GM12878 (cell line): ENCODE measurements around the gene PRCC. TPM values are rescaled to one million over a fixed set of nuclear protein-coding genes. Genes with fewer than 3 reads are reported as not detected.
A peak's percentile ranks its signal among the peaks of the same experiment; 100 is the strongest.

Source experiments
- ATAC-seq: fragments of 200-7000 bp; cut with Tn5 transposase; 3 replicates; pipeline ENCODE4 v1.9.1; 2020; ENCODE audit warnings: mild to moderate bottlenecking, moderate library complexity
- BruUV-seq: library from RNA; stranded (reverse); fragments of 400-500 nt; replicated peaks from 2 replicates; lab custom pipeline; 2021; lab: Mats Ljungman, UMichigan
- CTCF ChIA-PET: fragments of 300-600 bp; sonication (Branson Sonifier 250); formaldehyde crosslinking; extraction: SDS; loops from one replicate; lab custom pipeline; 2021; ENCODE audit warnings: inconsistent platforms; lab: Yijun Ruan, JAX
- POLR2A ChIA-PET: fragments of 350-600 bp; formaldehyde crosslinking; extraction: SDS; loops from one replicate; lab custom pipeline; 2021; ENCODE audit warnings: inconsistent platforms; lab: Charles Lee
- RAD21 ChIA-PET: fragments of 300-600 bp; sonication (Branson Sonifier 250); formaldehyde crosslinking; loops from one replicate; lab custom pipeline; 2023; ENCODE audit warnings: antibody characterized with exemption; ENCODE audit not compliant: unreplicated experiment; lab: Charles Lee
- SMC1A ChIA-PET: fragments of 300-600 bp; sonication (Branson Sonifier 250); formaldehyde crosslinking; loops from one replicate; lab custom pipeline; 2023; ENCODE audit not compliant: unreplicated experiment, uncharacterized antibody; lab: Charles Lee
- DNase-seq: peaks from one replicate; pipeline ENCODE4 v3.0.0-alpha.2; 2011; ENCODE audit warnings: low read depth, low spot score
- FAIRE-seq: peaks from 3 replicates; lab custom pipeline; 2011; peaks lifted over from hg19 to GRCh38; lab: Jason Lieb, UNC
- H2AFZ ChIP-seq: 2 replicates; pipeline ENCODE4 v1.6.0; 2011; ENCODE audit warnings: low read depth, low read length, control low read depth; ENCODE audit not compliant: control insufficient read depth
- H3K27ac ChIP-seq: 2 replicates; pipeline ENCODE4 v1.5.1; 2011; ENCODE audit warnings: control low read depth; ENCODE audit not compliant: control insufficient read depth, insufficient read depth
- H3K27me3 ChIP-seq, 2 experiments: replicated peaks in 1 of 2; 2 replicates each; pipeline versions ENCODE4 v1.6.0 to v1.6.1; 2011; ENCODE audit warnings: low read length in 1 of 2; ENCODE audit not compliant: control insufficient read depth in 2 of 2, insufficient read depth in 2 of 2
- H3K36me3 ChIP-seq, 2 experiments: 2 replicates each; pipeline ENCODE4 v1.5.1; 2011; ENCODE audit warnings: low read length in 1 of 2; ENCODE audit not compliant: control insufficient read depth in 2 of 2, insufficient read depth in 2 of 2
- H3K4me1 ChIP-seq: 2 replicates; pipeline ENCODE4 v1.6.1; 2011; ENCODE audit warnings: mild to moderate bottlenecking, low read length, moderate library complexity, mixed read lengths; ENCODE audit not compliant: control insufficient read depth, insufficient read depth
- H3K4me2 ChIP-seq: 2 replicates; pipeline ENCODE4 v1.6.0; 2011; ENCODE audit warnings: control low read depth; ENCODE audit not compliant: control insufficient read depth, insufficient read depth
- H3K4me3 ChIP-seq: fragments of 200-600 bp; sonication (generic); 2 replicates; pipeline ENCODE4 v1.5.1; 2016
- H3K79me2 ChIP-seq: 2 replicates; pipeline ENCODE4 v1.6.0; 2011; ENCODE audit warnings: low read length; ENCODE audit not compliant: control insufficient read depth, insufficient read depth
- H3K9ac ChIP-seq: 2 replicates; pipeline ENCODE4 v1.8.0; 2011; ENCODE audit warnings: low read length, control low read depth, mixed read lengths; ENCODE audit not compliant: control insufficient read depth, insufficient read depth
- H3K9me3 ChIP-seq: replicated peaks from 3 replicates; pipeline ENCODE4 v1.5.1; 2011; ENCODE audit warnings: mild to moderate bottlenecking, low read length; ENCODE audit not compliant: control insufficient read depth, insufficient read depth
- H4K20me1 ChIP-seq: 2 replicates; pipeline ENCODE4 v1.6.0; 2011; ENCODE audit not compliant: control insufficient read depth, insufficient read depth
- BCL3 ChIP-seq: IDR thresholded peaks from 2 replicates; pipeline ENCODE4 v1.6.1; 2011; ENCODE audit warnings: borderline replicate concordance, low read depth, mild to moderate bottlenecking, moderate library complexity, low read length; ENCODE audit not compliant: insufficient read depth, poor library complexity, severe bottlenecking
- EP300 ChIP-seq, 2 experiments: fragments of 150-350 bp in 1 of 2; IDR thresholded peaks; 2 replicates each; pipeline ENCODE4 v1.6.1; 2011 to 2012; ENCODE audit warnings: low read depth in 2 of 2, low read length in 2 of 2, borderline replicate concordance in 1 of 2, improper control_type of control experiment in 1 of 2, inconsistent platforms in 1 of 2; ENCODE audit not compliant: control insufficient read depth in 1 of 2
- EZH2 ChIP-seq: IDR thresholded peaks from 2 replicates; pipeline ENCODE4 v1.6.1; 2012; ENCODE audit warnings: low read depth, mild to moderate bottlenecking, control low read depth, inconsistent platforms, low read length, borderline replicate concordance; ENCODE audit not compliant: control insufficient read depth
- HCFC1 ChIP-seq: fragments of 150-350 bp; IDR thresholded peaks from 2 replicates; pipeline ENCODE4 v1.6.1; 2014; ENCODE audit warnings: low read length
- MTA3 ChIP-seq: IDR thresholded peaks from 2 replicates; pipeline ENCODE4 v1.6.1; 2012; ENCODE audit warnings: low read length, inconsistent platforms, borderline replicate concordance
- NFIC ChIP-seq: IDR thresholded peaks from 2 replicates; pipeline ENCODE4 v1.6.1; 2012; ENCODE audit warnings: low read depth, mild to moderate bottlenecking, inconsistent platforms, low read length, moderate library complexity
- NR2C2 ChIP-seq: IDR thresholded peaks from 2 replicates; pipeline ENCODE4 v1.6.1; 2011; ENCODE audit warnings: borderline replicate concordance, low read depth; ENCODE audit not compliant: control insufficient read depth, insufficient read length
- NRF1 ChIP-seq: conservative IDR thresholded peaks from 2 replicates; pipeline ENCODE4 v1.6.1; 2011; ENCODE audit warnings: mild to moderate bottlenecking, low read depth, low read length, improper control_type of control experiment
- RAD21 ChIP-seq: IDR thresholded peaks from 2 replicates; pipeline ENCODE4 v1.6.1; 2011; ENCODE audit warnings: mild to moderate bottlenecking, low read depth, low read length, moderate library complexity; ENCODE audit not compliant: insufficient read depth
- RB1 ChIP-seq: fragments of 450-650 bp; formaldehyde crosslinking; IDR thresholded peaks from 2 replicates; pipeline ENCODE4 v1.6.1; 2017; ENCODE audit warnings: mild to moderate bottlenecking, borderline replicate concordance
- RFX5 ChIP-seq: IDR thresholded peaks from 2 replicates; pipeline ENCODE4 v1.6.1; 2011; ENCODE audit warnings: low read depth, low read length, improper control_type of control experiment
- SMAD5 ChIP-seq: IDR thresholded peaks from 2 replicates; pipeline ENCODE4 v1.6.1; 2016; ENCODE audit warnings: antibody characterized with exemption, low read depth
- SP1 ChIP-seq: IDR thresholded peaks from one replicate; pipeline ENCODE4 v1.6.1; 2011; ENCODE audit warnings: low read depth, low read length
- TBL1XR1 ChIP-seq: IDR thresholded peaks from 2 replicates; pipeline ENCODE4 v1.6.1; 2012; ENCODE audit warnings: low read depth, low read length, improper control_type of control experiment
- ZNF622 ChIP-seq: fragments of 450-650 bp; IDR thresholded peaks from 2 replicates; pipeline ENCODE4 v1.6.1; 2017; ENCODE audit warnings: mild to moderate bottlenecking, inconsistent platforms
- whole genome bisulfite sequencing: methylation state at CpG from one replicate; pipeline ENCODE4 v1.1.6; 2016; ENCODE audit warnings: low lambda C conversion rate; ENCODE audit not compliant: insufficient replicate concordance, insufficient coverage; ENCODE audit errors: missing lambda C conversion rate; 5-methylcytosine and 5-hydroxymethylcytosine counted together
- in situ Hi-C: fragments of 300-500 bp; cut with MboI; formaldehyde crosslinking; loops from 9 replicates; pipeline ENCODE4 v1.14.3; 2018; ENCODE audit warnings: mixed read lengths
- intact Hi-C: fragments of 100-400 bp; cut with micrococcal nuclease; formaldehyde crosslinking; loops from one replicate; pipeline ENCODE4 v1.14.2; 2022; ENCODE audit not compliant: unreplicated experiment
- polyA plus RNA-seq, 11 experiments: library from polyadenylated mRNA; depleted of rRNA in 4 of 11; unstranded in 6 of 11; stranded (reverse) in 5 of 11; fragments of >200 nt; fragmentation: Nextera tagmentation in 4 of 11; fragmentation: Illumina TruSeq in 1 of 11; extraction: Ambion mirVana in 4 of 11; extraction: Trizol in 1 of 11; gene quantifications; 1 replicate in 1 of 11; 2 replicates in 10 of 11; pipeline versions ENCODE4 v1.2.1 to v1.2.3, GENCODE V29; 2011 to 2016; ENCODE audit warnings: inconsistent platforms in 2 of 11, missing spikeins in 2 of 11, low read depth in 1 of 11
- total RNA-seq, 4 experiments: library from RNA; depleted of rRNA in 3 of 4; stranded (reverse); fragments of >200 nt in 3 of 4; fragmentation: Illumina TruSeq in 1 of 4; extraction: Trizol in 1 of 4; gene quantifications; 2 replicates each; pipeline versions ENCODE4 v1.2.1 to v1.2.3, GENCODE V29; 2013 to 2021
- TF ChIP-seq, protein P1 (sequence below): fragments of 450-650 bp; conservative IDR thresholded peaks from 2 replicates; pipeline ENCODE4 v1.6.1; 2017; ENCODE audit warnings: mild to moderate bottlenecking, moderate library complexity
- TF ChIP-seq, protein P2 (sequence below): fragments of 450-650 bp; IDR thresholded peaks from 2 replicates; pipeline ENCODE4 v1.6.1; 2017; ENCODE audit warnings: mild to moderate bottlenecking, low read depth, inconsistent platforms; ENCODE audit not compliant: poor library complexity, severe bottlenecking

PRCC gene
- total and polyA plus RNA-seq, 10 of the 15 experiments (the other 5 are each of a cell fraction or from before 2014, with no cell fraction given) = 23.8 to 132 (median 63.1) TPM

DNA sequence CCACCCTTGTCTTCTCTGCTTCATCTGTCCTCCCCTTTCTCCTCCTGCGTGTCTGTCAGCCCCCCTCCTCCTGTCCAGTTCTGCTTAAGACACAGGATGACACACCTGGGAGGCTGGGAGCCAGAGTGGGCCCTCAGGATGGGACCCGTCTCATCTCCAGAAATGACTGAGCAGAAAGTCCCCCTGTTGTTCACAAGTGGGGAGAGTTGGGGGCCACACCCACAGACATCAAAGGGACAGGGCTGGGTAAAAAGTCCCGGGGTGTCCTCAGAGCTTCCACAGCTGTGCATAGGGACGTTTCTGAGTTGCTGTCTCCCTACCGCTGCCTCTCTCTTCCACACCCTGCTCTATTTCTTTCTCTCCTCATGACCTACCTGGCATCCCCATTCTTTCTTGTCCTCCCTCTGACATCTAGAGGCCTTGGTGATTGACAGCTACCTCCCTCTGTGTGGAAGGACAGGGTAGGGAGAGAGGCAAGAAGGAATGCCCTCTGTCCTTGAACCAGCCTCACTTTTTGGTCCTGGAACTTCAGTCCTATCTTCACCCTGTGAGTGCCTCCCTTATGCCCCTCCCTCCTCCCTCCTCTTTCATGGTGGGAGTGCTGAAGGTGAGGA lies 68.8 kb downstream of the PRCC start:
- CTCF ChIA-PET = interaction anchor here (0.6 to 6.9 kb wide), 14 partner anchors 10 to 771 kb away, joined by 3 to 248 read pairs (median 22); partner anchors contain the start of genes INSRR, ISG20L2, METTL25B and NTRK1
- FAIRE-seq = peak; percentile 71
- TF ChIP-seq RAD21 (no peak), SP1 (peak; percentile 18), NR2C2 (no peak), ZNF622 (no peak), TBL1XR1 (no peak), RB1 (no peak; the same call in 1 of the 2 replicates), RFX5 (no peak), NFIC (peak; percentile 84), BCL3 (peak; percentile 70), EP300 (IDR thresholded peaks at IDR 0.05; ENCODE audit: borderline replicate concordance in 1 of 2, control insufficient read depth in 1 of 2, low read depth in 2 of 2, low read length in 2 of 2) (peak in 1 of 2 experiments; percentile 21; a peak in 2 of 4 replicates), EZH2 (no peak), NRF1 (no peak), SMAD5 (no peak), HCFC1 (no peak), MTA3 (no peak)
- TF ChIP-seq, protein P1, sequence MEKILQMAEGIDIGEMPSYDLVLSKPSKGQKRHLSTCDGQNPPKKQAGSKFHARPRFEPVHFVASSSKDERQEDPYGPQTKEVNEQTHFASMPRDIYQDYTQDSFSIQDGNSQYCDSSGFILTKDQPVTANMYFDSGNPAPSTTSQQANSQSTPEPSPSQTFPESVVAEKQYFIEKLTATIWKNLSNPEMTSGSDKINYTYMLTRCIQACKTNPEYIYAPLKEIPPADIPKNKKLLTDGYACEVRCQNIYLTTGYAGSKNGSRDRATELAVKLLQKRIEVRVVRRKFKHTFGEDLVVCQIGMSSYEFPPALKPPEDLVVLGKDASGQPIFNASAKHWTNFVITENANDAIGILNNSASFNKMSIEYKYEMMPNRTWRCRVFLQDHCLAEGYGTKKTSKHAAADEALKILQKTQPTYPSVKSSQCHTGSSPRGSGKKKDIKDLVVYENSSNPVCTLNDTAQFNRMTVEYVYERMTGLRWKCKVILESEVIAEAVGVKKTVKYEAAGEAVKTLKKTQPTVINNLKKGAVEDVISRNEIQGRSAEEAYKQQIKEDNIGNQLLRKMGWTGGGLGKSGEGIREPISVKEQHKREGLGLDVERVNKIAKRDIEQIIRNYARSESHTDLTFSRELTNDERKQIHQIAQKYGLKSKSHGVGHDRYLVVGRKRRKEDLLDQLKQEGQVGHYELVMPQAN = no peak
- TF ChIP-seq, protein P2, sequence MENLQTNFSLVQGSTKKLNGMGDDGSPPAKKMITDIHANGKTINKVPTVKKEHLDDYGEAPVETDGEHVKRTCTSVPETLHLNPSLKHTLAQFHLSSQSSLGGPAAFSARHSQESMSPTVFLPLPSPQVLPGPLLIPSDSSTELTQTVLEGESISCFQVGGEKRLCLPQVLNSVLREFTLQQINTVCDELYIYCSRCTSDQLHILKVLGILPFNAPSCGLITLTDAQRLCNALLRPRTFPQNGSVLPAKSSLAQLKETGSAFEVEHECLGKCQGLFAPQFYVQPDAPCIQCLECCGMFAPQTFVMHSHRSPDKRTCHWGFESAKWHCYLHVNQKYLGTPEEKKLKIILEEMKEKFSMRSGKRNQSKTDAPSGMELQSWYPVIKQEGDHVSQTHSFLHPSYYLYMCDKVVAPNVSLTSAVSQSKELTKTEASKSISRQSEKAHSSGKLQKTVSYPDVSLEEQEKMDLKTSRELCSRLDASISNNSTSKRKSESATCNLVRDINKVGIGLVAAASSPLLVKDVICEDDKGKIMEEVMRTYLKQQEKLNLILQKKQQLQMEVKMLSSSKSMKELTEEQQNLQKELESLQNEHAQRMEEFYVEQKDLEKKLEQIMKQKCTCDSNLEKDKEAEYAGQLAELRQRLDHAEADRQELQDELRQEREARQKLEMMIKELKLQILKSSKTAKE = peak; percentile 57

More for the DNA sequence above, 68.8 kb downstream of the PRCC start:
- POLR2A ChIA-PET = interaction anchor here (1.0 to 2.4 kb wide), 4 partner anchors 11 to 108 kb away, joined by 3 to 8 read pairs (median 3); partner anchors contain the start of genes ISG20L2, METTL25B and SH2D2A
- Histone ChIP-seq H3K9me3 (no peaks in the 10 kb centered on the region), H3K27ac (peak overlapping the region; percentile 35), H4K20me1 (0 out of 2 replicates have a peak, but pooled peaks cover 2% of the 10 kb centered on the region), H3K79me2 (no peaks in the 10 kb centered on the region), H3K36me3 (no peaks in the 10 kb centered on the region), H3K4me3 (no peak overlapping the region), H2AFZ (peak overlapping the region; percentile 41; the same call in 1 of the 2 replicates), H3K4me2 (peak overlapping the region; percentile 90), H3K4me1 (peaks cover 24% of the 10 kb centered on the region), H3K9ac (peak overlapping the region; percentile 30; the same call in 1 of the 2 replicates), H3K27me3 (no peaks in the 10 kb centered on the region; a peak in 1 of 4 replicates)
- peak; percentile 55 for DNase-seq
- SMC1A ChIA-PET = interaction anchor here (0.6 to 6.8 kb wide), 10 partner anchors 19 to 226 kb away, joined by 3 to 123 read pairs (median 6); partner anchors contain the start of genes INSRR, ISG20L2, METTL25B and NTRK1
- in situ Hi-C loops (no loop called here), intact Hi-C loops (loop anchor here (5.0 kb wide), 1 partner anchor 39 kb away; no protein-coding TSS in a partner anchor)
- BruUV-seq = no TSS peak
- ATAC-seq = peak; percentile 87
- WGBS = 4% methylated on average over 5 of the region's 5 CpGs
- RAD21 ChIA-PET = interaction anchor here (1.0 to 6.1 kb wide), 7 partner anchors 19 to 109 kb away, joined by 3 to 113 read pairs (median 10); partner anchors contain the start of genes INSRR, ISG20L2, METTL25B and NTRK1
